ENCODE results near the gene ANKRD6.

- TF ChIP-seq ZNF219 (CRISPR knock-in tag; IDR thresholded peaks at IDR 0.05; ENCODE audit: borderline replicate concordance) = no peak
- TF ChIP-seq NR2C2 (CRISPR knock-in tag; IDR thresholded peaks at IDR 0.05) = no peak
- TF ChIP-seq JUN (CRISPR knock-in tag; IDR thresholded peaks at IDR 0.05) = no peak
Measured at GRCh38 chr6:89555806-89556205, 122.9 kb downstream of the ANKRD6 start.
